ENCODE data around the gene MCUB.
"Not testable (repeated sequence)": the region's sequence is repeated elsewhere in the genome, so short reads cannot be mapped to it uniquely, and the experiment has no call there.

The MCUB gene

GRCh38 chr4:109559983-109560686 is at the start of gene MCUB:
Gene MCUB (plus strand): TSS chr4:109560246. CDS start chr4:109560338, 92 bp downstream.
- FAIRE-seq (no peak), DNase-seq (ENCODE audit: low spot score) (peak; percentile 73)

GRCh38 chr4:109510687-109511086 is 49.4 kb upstream of the MCUB start:
- FAIRE-seq, result peak; percentile 22
- no peak for DNase-seq (ENCODE audit: low spot score)

GRCh38 chr4:109511414-109511813 is 48.6 kb upstream of the MCUB start:
- FAIRE-seq (no peak), DNase-seq (ENCODE audit: low spot score) (no peak)

- not testable (repeated sequence) for DNase-seq (ENCODE audit: low spot score); FAIRE-seq
Observed at GRCh38 chr4:109513368-109513767, 46.7 kb upstream of the MCUB start.

- FAIRE-seq (no peak), DNase-seq (ENCODE audit: low spot score) (no peak)
Observed at GRCh38 chr4:109532182-109532581, 27.9 kb upstream of the MCUB start.

GRCh38 chr4:109545401-109545800 is 14.6 kb upstream of the MCUB start:
- DNase-seq (ENCODE audit: low spot score), result no peak
- FAIRE-seq, result no peak

- FAIRE-seq (no peak), DNase-seq (ENCODE audit: low spot score) (no peak)
Observed at GRCh38 chr4:109547394-109547793, 12.7 kb upstream of the MCUB start.

- FAIRE-seq, result peak; percentile 70
- peak; percentile 81 for DNase-seq (ENCODE audit: low spot score)
Observed at GRCh38 chr4:109548655-109549054, 11.4 kb upstream of the MCUB start.

GRCh38 chr4:109552237-109552636 is 7.8 kb upstream of the MCUB start:
- DNase-seq (ENCODE audit: low spot score) (no peak), FAIRE-seq (no peak)

- FAIRE-seq (no peak), DNase-seq (ENCODE audit: low spot score) (no peak)
Observed at GRCh38 chr4:109553130-109553529, 6.9 kb upstream of the MCUB start.

GRCh38 chr4:109554971-109555370 is 5.1 kb upstream of the MCUB start:
- no peak for FAIRE-seq
- no peak for DNase-seq (ENCODE audit: low spot score)

- no peak for DNase-seq (ENCODE audit: low spot score)
- FAIRE-seq, result no peak
Observed at GRCh38 chr4:109557433-109557832, 2.6 kb upstream of the MCUB start.

GRCh38 chr4:109558095-109558494 is 2.0 kb upstream of the MCUB start:
- DNase-seq (ENCODE audit: low spot score); FAIRE-seq: not testable (repeated sequence)

- DNase-seq (ENCODE audit: low spot score) (peak; percentile 11), FAIRE-seq (no peak)
Observed at GRCh38 chr4:109559625-109559982, 442 bp upstream of the MCUB start.

GRCh38 chr4:109560687-109561461 is 828 bp downstream of the MCUB start:
- peak; percentile 72 for FAIRE-seq
- peak; percentile 61 for DNase-seq (ENCODE audit: low spot score)

GRCh38 chr4:109562457-109563239 is 2.6 kb downstream of the MCUB start:
- FAIRE-seq, result no peak
- no peak for DNase-seq (ENCODE audit: low spot score)

GRCh38 chr4:109571494-109571893 is 11.4 kb downstream of the MCUB start:
- FAIRE-seq, result no peak
- no peak for DNase-seq (ENCODE audit: low spot score)

- FAIRE-seq, result no peak
- DNase-seq (ENCODE audit: low spot score), result no peak
Observed at GRCh38 chr4:109572154-109572553, 12.1 kb downstream of the MCUB start.

- DNase-seq (ENCODE audit: low spot score) (no peak), FAIRE-seq (no peak)
Observed at GRCh38 chr4:109574443-109574850, 14.4 kb downstream of the MCUB start.

GRCh38 chr4:109574931-109575804 is 15.1 kb downstream of the MCUB start:
- DNase-seq (ENCODE audit: low spot score) (no peak), FAIRE-seq (no peak)

GRCh38 chr4:109576462-109576861 is 16.4 kb downstream of the MCUB start:
- FAIRE-seq (no peak), DNase-seq (ENCODE audit: low spot score) (no peak)
